A673 (cell line): ENCODE data around the gene ITGB6.

Source experiments
- CTCF ChIP-seq: fragments of 300-800, 200-600 bp; sonication (generic); conservative IDR thresholded peaks from 2 replicates; pipeline ENCODE4 v1.5.1; 2017; ENCODE audit warnings: low read depth, mild to moderate bottlenecking, antibody characterized with exemption, low read length, moderate library complexity, mixed read lengths
- EZH2 ChIP-seq: fragments of 200-600 bp; sonication (generic); IDR thresholded peaks from 2 replicates; pipeline ENCODE4 v1.6.1; 2017; ENCODE audit warnings: borderline replicate concordance, low read depth, mild to moderate bottlenecking, mixed read lengths, antibody characterized with exemption, low read length; ENCODE audit not compliant: poor library complexity, severe bottlenecking

GRCh38 chr2:160137464-160137863, 62.6 kb downstream of the ITGB6 start:
- TF ChIP-seq CTCF = no peak
- TF ChIP-seq EZH2 = no peak
